Activated T-cell treated with anti-CD3 and anti-CD28 coated beads, Interleukin-2, amount 50 U/mL, for 1 hour (primary cell): ENCODE measurements around the gene PRSS36.
A peak's percentile ranks its signal among the peaks of the same experiment; 100 is the strongest.
"Not testable (repeated sequence)": the region's sequence is repeated elsewhere in the genome, so short reads cannot be mapped to it uniquely, and the experiment has no call there.

Experiments used
- DNase-seq: peaks from one replicate; pipeline ENCODE4 v3.0.0-alpha.2; 2020

PRSS36 gene

DNA sequence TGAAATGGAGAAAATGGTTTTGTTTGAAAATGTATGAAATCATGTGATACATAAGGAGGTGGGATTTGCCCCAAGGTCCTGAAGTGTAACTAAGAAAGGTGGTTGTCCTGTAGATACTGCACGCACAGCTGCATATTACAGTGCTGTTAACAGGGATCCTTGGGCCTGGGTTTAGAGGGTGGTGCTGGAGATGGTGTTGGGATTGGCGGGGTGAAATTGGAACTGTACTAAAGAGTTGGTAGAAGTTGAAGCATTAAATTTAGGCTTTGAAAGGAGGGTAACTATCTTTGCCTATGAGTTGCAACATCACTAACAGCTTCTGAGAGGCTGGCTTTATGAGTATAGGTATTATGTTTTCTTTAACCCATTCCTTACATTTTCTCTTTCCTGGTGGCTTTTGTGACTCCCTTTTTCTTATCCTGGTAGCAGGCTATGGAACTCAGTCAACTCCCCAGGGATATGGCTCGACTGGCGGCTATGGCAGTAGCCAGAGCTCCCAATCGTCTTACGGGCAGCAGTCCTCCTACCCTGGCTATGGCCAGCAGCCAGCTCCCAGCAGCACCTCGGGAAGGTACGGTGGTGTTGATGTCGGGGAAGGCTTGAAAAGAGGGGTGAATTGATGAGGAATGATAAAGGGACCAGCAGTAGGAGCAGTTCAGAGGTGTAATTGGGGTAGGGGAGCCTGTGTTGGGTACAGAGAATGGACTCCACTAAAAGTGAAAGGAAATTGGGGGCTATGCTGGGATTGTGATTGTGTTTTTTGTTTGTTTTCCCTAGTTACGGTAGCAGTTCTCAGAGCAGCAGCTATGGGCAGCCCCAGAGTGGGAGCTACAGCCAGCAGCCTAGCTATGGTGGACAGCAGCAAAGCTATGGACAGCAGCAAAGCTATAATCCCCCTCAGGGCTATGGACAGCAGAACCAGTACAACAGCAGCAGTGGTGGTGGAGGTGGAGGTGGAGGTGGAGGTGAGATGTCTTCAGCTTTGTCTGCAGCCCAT lies 33.9 kb upstream of the PRSS36 start:
- no peak for DNase-seq

DNA sequence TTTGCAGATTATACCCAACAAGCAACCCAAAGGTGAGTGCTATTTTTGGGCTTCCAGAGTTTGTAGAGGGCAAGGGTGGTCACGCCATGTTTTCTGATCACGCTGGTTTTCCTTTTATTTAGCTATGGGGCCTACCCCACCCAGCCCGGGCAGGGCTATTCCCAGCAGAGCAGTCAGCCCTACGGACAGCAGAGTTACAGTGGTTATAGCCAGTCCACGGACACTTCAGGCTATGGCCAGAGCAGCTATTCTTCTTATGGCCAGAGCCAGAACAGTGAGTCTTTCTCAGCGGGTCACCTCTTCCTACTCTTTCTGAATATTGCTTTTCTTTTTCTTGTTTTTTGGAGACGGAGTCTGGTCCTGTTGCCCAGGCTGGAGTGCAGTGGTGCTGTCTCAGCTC lies 32.5 kb upstream of the PRSS36 start:
- DNase-seq = no peak

- DNase-seq = peak; percentile 38
Measured at GRCh38 chr16:31181102-31181830, 31.4 kb upstream of the PRSS36 start.

DNA sequence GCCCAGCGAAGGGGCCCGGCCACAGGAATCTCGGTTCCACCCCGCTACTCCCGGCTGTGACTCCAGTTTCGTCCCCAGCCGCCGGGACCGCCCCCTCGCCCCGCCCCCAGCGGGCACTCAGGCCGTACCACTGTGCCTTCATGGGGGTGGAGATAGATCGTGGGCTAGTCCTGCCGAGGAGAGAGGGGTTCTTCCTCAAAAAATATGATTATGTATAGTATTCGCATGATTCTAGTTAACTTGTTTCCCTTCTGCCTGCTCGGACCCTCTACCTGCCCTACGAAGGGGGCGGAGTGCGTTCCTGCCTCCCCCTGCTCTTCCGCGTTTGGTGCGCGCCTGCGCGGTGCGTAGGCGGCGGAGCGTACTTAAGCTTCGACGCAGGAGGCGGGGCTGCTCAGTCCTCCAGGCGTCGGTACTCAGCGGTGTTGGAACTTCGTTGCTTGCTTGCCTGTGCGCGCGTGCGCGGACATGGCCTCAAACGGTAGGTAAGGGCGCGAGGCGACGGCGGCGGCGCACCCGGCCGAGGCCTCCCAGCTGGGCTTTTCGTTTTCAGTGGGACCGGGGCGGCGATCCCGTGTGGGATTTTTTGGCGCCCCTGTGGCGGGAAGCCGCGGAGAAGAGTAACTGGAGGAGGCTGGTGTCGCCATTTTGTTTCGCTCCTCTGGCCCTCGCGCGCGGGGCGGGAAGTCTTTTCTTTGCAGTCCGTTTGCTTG lies 30.0 kb upstream of the PRSS36 start, which contains the start of gene FUS:
TSS of gene FUS (plus strand) at position 393 of the 713 bp plus-strand sequence. CDS start at position 469, 76 bp downstream.
- DNase-seq = peak; percentile 94

DNA sequence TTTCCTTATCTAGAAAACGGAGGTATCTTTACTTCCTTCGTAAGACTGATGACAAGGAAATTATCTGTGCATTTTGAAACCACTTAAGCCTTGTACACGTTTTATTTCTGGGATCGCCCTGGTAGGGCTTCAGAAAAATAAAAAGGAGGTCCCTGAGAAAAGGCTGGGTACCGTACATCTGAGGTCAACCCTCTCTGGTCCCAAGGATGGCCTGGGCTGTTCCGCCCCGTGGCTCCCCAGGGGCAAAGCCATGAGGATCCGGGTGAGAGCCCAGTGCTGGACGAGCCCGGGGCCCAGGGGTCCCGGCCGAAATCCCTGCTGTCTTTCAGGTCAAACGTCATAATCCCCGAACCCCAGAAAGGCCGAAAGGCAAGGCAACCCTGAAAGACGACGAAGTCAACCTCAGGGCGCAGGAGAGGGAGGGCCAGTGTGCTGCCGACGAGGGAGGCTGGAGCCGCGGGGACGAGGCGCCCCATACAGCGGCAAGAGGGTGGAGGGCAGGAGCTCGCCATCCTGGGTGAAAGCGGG lies 29.4 kb upstream of the PRSS36 start:
- no peak for DNase-seq

GRCh38 chr16:31177136-31177535 lies 27.3 kb upstream of the PRSS36 start:
- DNase-seq = peak; percentile 53

DNA sequence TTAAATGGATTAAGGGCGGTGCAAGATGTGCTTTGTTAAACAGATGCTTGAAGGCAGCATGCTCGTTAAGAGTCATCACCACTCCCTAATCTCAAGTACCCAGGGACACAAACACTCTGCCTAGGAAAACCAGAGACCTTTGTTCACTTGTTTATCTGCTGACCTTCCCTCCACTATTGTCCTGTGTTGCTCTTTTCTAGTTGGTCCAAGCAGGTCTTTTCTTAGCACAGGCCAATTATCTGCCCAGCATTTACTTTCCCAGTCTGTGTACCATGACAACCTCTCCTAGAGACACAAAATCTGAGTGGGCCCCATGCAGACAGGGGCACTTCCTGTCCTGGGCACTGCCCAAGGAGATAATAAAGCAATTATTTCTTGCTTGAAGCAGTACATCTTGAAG lies 20.2 kb upstream of the PRSS36 start:
- DNase-seq = not testable (repeated sequence)

- DNase-seq = no peak
Measured at GRCh38 chr16:31168848-31169247, 19.0 kb upstream of the PRSS36 start.

GRCh38 chr16:31167315-31167714 lies 17.4 kb upstream of the PRSS36 start:
- DNase-seq = no peak

- no peak for DNase-seq
Measured at GRCh38 chr16:31157136-31157535, 7.3 kb upstream of the PRSS36 start.

- not testable (repeated sequence) for DNase-seq
Measured at GRCh38 chr16:31150976-31151375, 1.1 kb upstream of the PRSS36 start.

DNA sequence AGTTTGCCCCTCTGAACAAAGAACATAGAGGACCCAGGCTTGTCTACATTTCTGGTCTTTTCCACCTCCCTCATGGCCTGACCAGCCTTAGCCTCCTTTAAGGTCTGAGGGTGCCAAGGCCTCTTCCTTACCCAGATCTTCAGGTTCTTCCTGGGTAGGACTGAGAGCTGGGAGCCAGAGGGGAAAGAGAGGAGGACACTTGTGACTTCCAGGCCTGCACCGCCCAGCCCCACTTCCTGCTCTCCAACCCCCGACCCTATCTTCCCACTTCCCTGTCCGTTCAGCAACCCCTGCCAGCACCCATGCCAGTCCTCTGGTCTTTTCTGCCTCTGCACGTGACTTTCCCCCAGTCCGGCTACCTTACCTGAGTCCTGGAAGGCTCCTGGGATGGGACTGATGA lies 534 bp downstream of the PRSS36 start:
- DNase-seq = no peak

DNA sequence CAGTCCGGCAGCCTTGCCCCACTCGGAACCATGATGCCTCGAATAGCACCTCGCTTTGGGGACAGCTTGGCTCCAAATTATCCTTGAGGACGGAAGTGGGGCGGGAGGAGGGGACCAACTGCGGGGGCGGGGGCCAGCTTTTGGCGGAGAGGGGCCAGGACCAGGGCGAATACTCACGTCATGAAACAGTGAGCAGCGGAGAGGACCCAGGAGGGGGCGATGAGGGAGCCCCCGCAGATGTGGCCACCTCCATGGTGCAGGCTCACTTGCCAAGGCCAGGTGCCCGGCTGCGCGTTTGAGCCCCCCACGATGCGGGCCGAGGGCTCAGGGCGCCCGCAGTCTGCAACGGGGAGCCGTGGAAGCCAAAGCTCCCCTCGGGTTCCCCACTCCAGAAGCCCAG lies 970 bp downstream of the PRSS36 start:
- no peak for DNase-seq

GRCh38 chr16:31148281-31148728 lies 1.6 kb downstream of the PRSS36 start:
- no peak for DNase-seq

DNA sequence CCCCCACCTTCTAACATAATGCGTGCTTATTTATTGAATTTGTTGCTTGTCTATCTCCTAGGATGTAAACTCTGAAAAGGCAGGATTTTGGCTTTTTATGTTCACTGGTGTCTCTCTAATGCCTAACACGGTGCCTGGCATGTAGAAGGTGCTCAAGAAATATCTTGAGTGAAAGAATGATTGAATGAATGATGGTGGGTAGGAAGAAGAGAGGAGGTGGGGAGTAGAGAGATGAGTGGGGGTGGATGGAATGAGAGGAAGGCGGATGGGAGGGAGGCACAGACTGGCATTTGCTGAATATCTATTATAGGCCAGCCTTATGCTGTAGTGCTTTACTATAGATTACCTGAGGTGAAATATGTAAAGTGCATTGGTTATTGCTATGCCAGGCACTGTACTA lies 2.3 kb downstream of the PRSS36 start:
- no peak for DNase-seq

DNA sequence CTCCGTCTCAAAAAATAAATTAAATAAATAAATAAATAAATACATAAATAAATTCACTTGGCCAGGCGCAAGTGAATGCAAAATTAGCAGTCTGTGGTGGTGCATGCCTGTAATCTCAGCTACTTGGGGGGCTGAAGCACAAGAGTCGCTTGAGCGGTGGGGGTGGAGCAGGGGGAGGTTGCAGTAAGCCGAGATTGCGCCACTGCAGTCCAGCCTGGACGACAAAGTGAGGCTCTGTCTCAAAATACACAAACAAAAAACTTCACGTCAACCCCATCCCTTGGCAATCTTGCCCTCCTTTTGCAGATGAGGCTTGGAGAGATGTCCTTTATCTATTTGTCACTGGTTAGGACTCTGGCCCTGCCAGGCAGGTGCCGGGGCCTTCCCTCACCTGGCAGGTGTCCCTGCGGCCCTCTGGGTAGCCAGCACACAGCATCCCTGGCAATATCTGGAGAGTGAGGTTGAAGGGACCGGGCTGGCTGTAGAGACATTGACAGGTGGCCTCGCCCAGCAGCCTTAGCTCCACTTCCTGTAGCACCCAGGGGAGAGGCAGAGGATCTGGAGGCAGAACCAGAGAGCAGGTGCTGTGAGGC lies 4.4 kb downstream of the PRSS36 start:
- no peak for DNase-seq

DNA sequence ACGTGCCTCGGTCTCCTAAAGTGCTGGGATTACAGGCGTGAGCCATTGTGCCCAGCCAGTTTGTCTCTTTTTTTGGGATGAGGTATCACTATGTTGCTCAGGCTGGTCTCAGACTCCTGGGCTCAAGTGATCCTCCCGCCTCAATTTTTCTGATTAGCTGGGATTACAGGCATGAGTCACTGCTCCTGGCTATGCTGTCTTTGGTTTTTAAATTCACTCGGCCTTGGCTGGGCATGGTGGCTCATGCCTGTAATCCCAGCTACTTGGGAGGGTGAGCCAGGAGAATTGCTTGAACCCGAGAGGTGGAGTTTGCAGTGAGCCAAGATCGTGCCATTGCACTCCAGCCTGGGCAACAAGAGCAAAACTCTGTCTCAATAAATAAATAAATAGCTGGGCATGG lies 5.4 kb downstream of the PRSS36 start:
- DNase-seq = not testable (repeated sequence)

- DNase-seq = no peak
Measured at GRCh38 chr16:31143694-31144148, 6.1 kb downstream of the PRSS36 start.

GRCh38 chr16:31143011-31143693 lies 6.7 kb downstream of the PRSS36 start:
- DNase-seq = no peak

DNA sequence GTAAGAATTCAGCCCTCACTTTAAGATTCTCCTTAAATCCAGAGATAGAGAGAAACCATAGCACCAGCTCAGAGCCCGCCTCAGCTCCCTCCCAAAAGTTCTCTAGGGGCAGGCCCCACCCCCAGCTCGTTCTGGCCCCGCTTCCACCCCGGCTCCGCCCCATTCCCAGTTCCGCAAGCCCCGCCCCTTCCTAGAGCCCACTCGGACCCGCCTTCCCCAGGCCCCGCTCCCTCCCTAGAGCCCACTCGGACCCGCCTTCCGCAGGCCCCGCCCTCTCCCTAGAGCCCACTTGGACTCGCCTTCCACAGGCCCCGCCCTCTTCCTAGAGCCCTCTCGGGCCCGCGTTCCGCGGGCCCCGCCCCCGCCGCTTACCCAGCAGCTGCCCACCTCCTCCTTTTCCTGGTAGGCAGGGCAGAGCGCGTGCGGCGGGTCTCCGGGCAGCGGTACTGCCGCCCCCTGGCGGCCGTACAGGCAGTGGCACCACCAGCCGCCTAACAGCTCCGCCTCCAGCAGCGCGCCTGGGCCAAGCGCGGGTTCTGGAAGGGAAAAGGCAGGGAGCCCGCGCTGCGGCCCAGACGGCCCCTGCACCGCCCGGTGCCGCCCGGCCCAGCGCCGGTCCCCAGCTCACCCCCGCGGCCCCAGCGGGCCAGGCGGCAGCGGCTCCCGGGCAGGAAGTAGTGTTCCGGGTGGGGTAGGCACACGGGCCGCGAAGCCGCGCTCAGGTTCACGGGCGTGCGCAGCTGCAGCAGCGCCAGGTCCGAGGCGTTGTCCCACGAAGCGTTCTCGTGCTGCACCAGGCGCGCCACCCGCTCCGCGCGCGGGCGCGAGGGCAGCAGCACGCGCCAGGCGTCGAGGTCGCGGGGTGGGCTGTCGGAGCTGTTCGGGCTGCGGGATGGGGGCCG lies 7.5 kb downstream of the PRSS36 start:
- peak; percentile 94 for DNase-seq
